GM12872 (cell line): ENCODE data around the gene SCRN3.

Source experiments
- CTCF ChIP-seq: IDR thresholded peaks from 3 replicates; pipeline ENCODE4 v1.5.1; 2011; ENCODE audit warnings: low read depth, mild to moderate bottlenecking, low read length, moderate library complexity; ENCODE audit not compliant: insufficient read depth

SCRN3 gene

GRCh38 chr2:174446531-174446930 is 51.0 kb downstream of the SCRN3 start:
- no peak for TF ChIP-seq CTCF

- TF ChIP-seq CTCF: no peak
These were observed 53.5 kb downstream of the SCRN3 start for GRCh38 chr2:174449033-174449432.

- no peak for TF ChIP-seq CTCF
These were observed 54.7 kb downstream of the SCRN3 start for GRCh38 chr2:174450021-174450816.

GRCh38 chr2:174454566-174454965 is 59.0 kb downstream of the SCRN3 start:
- no peak for TF ChIP-seq CTCF

GRCh38 chr2:174461221-174461620 is 65.7 kb downstream of the SCRN3 start:
- TF ChIP-seq CTCF: no peak

GRCh38 chr2:174465327-174465726 is 69.8 kb downstream of the SCRN3 start:
- no peak for TF ChIP-seq CTCF

GRCh38 chr2:174473796-174474195 is 78.3 kb downstream of the SCRN3 start:
- TF ChIP-seq CTCF: no peak
